ENCODE results near the gene ING2.

DNA sequence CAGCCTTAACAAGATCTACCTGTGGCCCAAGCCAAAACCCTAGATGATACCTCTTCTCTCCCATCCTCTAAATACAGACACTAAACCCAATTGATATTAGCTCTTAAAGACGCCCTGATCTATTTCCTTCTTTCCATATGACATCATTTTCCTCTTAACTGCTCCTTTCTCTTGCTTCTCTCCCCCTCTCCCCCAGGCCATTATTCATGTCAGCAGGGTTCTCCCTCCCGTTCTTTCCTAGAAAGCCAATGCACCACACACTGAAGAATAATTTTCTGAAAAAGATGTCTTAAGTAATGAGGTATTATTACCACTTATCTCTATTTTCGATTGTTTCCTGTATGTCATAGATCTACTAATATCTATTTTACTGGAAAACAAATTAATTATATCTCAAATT lies 9.7 kb upstream of the ING2 start:
- TF ChIP-seq CTCF (IDR thresholded peaks at IDR 0.05; ENCODE audit: poor library complexity) (no peak), EZH2 (IDR thresholded peaks at IDR 0.05; ENCODE audit: borderline replicate concordance) (no peak), EZH2phosphoT487 (IDR thresholded peaks at IDR 0.05; ENCODE audit: low read depth, severe bottlenecking, unreplicated experiment) (no peak)

Data from hepatocyte (in vitro differentiated cells).